NB4 (cell line): Measurements from ENCODE around the gene LMNTD1.

Experiments
- CTCF ChIP-seq: IDR thresholded peaks from one replicate; pipeline ENCODE4 v1.5.1; 2012; ENCODE audit warnings: low read depth, low read length
- MAX ChIP-seq: IDR thresholded peaks from 2 replicates; pipeline ENCODE4 v1.6.1; 2011; ENCODE audit warnings: low read depth, low read length
- POLR2A ChIP-seq: IDR thresholded peaks from 2 replicates; pipeline ENCODE4 v1.6.1; 2011; ENCODE audit warnings: mild to moderate bottlenecking; ENCODE audit not compliant: insufficient read length; ENCODE audit errors: extremely low read depth

GRCh38 chr12:25556153-25556552, 3.1 kb upstream of the LMNTD1 start:
- no peak for TF ChIP-seq CTCF
- no peak for TF ChIP-seq POLR2A
- no peak for TF ChIP-seq MAX
